GM15510 (cell line): ENCODE results near the gene MBD3L2.
A peak's percentile ranks its signal among the peaks of the same experiment; 100 is the strongest.

Source experiments
- POLR2A ChIP-seq: IDR thresholded peaks from 3 replicates; pipeline ENCODE4 v1.6.1; 2011; ENCODE audit warnings: borderline replicate concordance; ENCODE audit not compliant: insufficient read length; ENCODE audit errors: extremely low read depth

The MBD3L2 gene

DNA sequence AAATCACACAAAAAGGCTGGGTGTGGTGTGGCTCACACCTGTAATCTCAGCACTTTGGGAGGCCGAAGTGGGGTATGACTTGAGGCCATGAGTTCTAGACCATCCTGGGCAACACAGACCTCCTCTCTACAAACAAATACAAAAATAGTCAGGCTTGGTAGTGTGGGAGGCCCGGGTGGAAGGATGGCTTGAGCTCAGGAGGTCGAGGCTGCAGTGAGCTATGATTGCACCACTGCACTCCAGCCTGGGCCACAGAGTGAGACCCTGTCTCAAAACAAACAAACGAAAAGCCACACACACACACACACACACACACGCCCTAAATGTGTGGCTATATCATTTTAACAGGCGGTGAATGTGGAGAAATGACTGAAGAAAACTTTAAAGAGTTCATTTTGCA is 19.5 kb downstream of the MBD3L2 start:
- no peak for TF ChIP-seq POLR2A

DNA sequence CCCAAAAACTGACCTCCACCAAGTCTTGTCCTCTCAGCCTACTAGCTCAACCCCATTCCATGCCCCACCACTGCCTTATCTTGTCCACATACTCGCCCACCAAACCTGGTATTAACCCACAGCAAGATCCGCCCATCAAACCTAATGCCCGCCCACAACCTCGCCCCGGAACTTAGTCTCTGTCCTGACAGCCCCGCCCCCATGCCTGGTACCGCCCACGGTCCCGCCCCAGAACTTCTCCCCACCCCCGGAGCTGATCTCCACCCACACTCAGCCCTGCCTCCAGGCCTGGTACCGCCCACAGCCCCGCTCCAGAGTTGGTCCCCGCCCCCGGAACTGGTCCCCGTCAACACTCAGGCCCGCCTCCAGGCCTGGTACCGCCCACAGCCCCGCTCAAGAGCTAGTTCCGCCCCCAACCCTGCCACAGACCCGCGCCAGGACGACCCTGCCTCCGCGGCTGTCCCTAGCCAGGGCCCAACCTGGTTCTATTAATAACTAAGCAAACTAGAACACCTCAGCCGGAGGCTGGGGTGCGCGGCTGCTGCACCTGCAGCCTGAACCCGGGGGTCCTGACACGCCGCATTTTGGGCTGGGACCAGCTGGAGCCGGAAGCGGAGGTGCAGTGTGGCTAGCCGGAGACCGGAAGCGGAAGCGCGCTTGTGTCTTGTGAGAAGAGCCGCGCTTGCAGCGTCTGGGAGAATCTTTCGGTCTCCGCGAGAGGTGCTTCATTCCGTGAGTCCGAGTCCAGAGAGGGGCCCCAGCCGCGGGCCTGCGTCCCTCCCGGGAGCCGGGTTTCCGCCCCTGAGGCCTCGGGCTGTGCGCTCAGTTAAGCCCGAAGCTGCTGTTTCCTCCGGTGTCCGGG is 20.2 kb downstream of the MBD3L2 start, which contains the start of gene ZNF557:
Gene ZNF557 (plus strand): TSS at position 662 of the 862 bp plus-strand sequence. CDS start 5,372 bp downstream, outside the sequence.
- TF ChIP-seq POLR2A, result peak; percentile 88

DNA sequence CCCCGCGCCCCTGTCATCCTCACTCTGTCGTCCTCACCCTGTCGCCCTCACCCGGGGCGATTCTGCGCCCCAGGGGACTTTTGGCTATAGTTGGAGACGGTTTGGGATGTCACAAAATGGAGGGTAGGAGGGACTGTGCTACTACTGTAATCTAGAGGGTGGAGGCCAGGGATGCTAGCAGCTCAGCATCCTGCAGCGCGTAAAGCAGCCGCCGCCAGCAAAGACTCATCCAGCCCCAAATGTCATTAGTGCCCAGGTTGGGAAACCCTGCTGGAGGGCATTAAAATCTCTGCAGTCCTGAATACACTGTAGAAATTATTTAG is 20.7 kb downstream of the MBD3L2 start:
- no peak for TF ChIP-seq POLR2A

DNA sequence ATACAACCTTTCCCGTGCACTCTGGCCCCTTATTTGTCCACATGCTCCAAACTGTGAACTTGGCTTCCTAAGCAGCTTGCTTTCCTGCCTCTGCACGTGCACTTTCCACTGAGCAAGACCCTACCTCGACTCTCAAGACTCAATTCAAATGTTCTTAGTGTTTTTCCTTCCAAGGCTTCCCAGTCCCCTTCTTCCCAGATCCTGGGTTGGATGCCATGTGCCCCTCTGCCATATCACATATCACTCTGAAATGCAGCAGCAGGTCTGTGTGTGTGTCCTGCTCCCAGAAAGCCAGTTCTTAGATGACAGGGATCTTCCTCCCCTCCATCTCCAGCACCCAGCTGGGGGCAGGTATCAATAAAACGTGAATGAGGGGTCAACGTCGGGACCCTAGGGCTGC is 23.4 kb downstream of the MBD3L2 start:
- no peak for TF ChIP-seq POLR2A

DNA sequence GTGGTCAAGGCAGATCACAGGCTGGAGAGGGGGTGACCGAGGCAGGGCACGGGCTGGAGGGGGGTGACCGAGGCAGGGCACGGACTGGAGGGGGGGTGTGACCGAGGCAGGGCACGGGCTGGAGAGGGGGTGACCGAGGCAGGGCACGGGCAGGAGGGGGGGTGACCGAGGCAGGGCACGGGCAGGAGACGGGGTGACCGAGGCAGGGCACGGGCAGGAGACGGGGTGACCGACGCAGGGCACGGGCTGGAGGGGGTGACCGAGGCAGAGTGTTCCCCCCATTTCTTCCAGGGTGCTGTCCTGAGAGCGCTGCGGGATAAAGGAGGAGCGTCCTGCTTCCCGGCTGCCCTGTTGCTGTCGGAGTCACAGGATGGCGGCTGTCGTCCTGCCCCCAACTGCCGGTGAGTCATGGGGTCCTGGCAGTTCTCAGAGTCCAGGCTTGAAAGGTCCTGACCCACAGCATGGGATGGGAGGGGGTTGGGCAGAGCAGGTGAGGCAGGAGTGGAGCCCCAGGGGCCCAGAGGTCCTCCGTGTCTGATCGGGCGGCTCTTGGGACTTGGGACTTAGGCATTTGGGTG is 25.7 kb downstream of the MBD3L2 start:
- TF ChIP-seq POLR2A, result no peak

DNA sequence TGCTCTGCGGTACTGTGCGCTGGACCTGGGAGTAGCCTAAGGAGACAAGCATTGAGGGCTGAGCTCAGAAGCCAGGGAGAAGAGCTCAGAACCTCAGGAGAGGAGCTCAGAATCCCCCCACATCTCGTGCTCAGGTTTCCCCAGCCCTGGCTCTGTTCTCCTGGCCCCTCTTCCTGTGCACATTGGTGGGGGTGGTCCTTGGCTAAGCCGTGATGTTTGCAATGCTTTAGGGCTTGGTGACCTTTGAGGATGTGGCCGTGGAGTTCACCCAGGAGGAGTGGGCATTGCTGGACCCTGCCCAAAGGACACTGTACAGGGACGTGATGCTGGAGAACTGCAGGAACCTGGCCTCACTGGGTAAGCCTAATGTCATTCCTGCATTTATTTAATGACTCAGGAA is 27.0 kb downstream of the MBD3L2 start:
- no peak for TF ChIP-seq POLR2A

DNA sequence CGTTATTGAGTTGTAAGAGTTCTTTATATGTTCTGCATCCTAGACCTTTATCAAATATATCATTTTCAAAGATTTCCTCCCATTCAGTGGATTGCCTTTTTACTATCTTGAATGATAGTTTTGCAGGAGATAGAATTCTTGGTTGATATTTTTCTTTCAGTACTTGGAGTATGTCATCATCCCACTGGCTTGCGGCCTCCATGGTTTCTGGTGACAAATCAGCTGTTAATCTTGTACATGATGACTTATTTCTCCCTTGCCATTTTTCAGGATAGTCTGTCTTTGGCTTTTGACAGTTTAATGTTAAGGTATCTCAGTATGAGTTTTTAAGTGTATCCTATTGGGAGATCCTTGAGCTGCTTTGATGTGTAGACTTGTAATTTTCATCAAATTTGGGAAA is 28.9 kb downstream of the MBD3L2 start:
- no peak for TF ChIP-seq POLR2A

DNA sequence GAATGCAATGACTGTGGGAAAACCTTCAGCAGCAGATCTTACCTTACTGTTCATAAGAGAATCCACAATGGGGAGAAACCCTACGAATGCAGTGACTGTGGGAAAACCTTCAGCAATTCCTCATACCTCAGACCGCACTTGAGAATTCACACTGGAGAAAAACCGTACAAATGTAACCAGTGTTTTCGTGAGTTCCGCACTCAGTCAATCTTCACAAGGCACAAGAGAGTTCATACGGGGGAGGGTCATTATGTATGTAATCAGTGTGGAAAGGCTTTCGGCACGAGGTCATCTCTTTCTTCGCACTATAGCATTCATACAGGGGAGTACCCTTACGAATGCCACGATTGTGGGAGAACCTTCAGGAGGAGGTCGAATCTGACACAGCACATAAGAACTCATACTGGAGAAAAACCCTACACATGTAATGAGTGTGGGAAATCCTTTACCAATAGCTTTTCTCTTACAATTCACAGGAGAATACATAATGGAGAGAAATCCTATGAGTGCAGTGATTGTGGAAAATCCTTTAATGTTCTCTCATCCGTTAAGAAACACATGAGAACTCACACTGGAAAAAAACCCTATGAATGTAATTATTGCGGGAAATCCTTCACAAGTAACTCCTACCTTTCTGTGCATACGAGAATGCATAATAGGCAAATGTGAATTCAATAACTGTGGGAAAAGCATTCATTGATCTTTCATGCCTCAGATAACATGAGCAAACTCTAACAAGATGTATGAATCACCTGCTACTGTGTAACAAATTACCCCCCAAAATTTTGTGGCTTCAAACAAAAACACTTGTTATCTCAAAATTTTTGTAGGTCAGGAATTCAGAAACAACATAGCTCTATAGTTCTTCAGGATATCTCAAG is 34.2 kb downstream of the MBD3L2 start:
- TF ChIP-seq POLR2A, result no peak

DNA sequence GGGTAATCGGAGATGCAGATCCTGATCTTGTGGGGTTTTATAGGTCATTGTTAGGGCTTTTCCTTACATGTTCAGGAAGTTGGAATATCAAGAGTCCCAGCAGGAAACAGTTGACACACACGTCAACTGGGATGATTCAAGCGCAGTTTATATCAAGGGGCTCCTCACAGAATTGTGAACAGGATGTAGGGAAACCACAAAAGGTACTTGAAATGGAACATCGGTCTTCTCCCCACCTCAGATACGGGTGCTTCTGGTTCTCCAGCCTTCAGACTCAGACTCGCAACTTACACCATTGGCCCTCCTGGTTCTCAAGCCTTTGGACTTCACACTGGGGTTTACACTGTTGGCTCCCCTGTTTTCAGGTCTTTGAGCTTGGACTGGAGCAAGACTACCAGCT is 39.9 kb downstream of the MBD3L2 start:
- TF ChIP-seq POLR2A, result no peak

DNA sequence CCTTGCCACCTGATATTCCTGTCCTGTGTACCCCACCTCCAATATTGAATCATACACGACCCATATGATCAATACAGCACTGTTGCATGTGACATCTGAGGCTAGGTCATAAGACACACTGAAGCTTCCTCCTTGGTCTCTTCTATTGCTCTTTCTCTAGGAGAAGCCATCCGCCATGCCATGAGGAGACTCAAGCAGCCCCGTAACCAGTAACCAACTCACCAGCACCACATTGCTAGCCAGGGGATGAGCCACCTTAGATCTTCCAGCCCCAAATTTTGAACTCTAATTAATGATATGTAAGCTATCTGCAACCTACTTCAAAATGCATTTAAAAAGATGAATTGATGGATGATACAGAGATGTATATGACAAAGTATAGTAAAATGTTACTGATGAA is 49.0 kb downstream of the MBD3L2 start:
- TF ChIP-seq POLR2A, result no peak

DNA sequence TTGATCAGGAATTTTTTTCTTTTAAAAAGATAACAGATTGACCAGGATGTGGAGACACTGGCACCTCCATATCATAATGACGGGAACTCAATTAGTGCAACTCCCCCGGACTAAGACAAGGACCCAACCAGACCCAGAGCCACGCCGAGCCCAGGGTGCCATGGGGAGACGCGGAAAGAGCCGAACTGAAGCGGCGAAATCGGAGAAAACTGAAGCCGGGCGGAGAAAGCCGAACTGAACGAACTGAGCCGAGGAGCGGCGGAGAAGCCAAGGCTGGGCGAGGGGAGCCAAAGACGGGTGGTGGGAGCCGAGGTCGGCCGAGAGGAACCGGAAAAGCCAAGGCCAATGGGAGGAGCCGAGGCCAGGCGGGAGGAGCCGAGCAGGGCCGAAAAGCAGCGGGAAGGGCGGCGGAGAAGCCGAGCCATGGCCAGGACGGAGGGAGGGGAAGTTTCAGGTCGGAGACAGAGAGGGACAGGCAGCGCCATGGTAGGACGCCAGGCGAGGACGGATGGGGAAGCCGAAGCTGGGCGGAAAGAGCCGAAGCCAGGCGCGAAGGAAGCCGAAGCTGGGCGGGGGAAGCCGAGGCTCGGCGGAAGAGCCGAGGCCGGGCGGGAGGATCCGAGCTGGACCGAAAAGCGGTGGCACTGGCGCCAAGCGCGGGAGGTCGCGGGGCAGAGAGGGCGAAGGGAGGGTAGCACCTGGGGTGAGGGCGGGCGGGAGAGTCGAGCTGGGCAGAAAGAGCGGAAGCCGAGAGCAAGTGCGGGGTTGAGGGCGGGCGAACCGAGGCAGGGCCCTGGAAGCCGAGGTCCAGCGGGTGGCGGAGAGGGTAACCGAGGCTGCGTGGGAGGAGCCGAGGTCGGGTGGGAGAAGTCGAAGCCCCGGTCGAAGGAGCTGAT is 49.8 kb downstream of the MBD3L2 start:
- TF ChIP-seq POLR2A, result peak; percentile 73

DNA sequence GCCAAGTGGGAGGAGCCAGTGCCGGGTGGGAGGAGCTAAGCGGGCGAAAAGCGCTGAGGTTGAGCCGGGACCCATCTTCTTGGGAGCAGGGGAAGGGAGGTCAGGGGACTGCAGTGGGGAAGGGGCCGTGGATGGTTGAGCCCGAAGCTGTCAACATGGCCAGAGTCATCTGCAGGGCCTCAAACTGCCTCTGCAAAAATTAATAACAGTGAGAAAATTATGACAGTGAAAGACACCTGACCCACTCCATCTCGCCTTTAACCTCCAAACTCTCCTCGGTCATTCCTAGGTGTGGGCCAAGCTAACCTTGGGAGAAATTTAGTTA is 50.4 kb downstream of the MBD3L2 start:
- TF ChIP-seq POLR2A, result no peak
